ENCODE measurements around the gene RAB3D. TPM values are rescaled to one million over a fixed set of nuclear protein-coding genes. Genes with fewer than 3 reads are reported as not detected.

Gene RAB3D
- total RNA-seq, 1 donor from 2014 or later = 33.6 TPM

DNA sequence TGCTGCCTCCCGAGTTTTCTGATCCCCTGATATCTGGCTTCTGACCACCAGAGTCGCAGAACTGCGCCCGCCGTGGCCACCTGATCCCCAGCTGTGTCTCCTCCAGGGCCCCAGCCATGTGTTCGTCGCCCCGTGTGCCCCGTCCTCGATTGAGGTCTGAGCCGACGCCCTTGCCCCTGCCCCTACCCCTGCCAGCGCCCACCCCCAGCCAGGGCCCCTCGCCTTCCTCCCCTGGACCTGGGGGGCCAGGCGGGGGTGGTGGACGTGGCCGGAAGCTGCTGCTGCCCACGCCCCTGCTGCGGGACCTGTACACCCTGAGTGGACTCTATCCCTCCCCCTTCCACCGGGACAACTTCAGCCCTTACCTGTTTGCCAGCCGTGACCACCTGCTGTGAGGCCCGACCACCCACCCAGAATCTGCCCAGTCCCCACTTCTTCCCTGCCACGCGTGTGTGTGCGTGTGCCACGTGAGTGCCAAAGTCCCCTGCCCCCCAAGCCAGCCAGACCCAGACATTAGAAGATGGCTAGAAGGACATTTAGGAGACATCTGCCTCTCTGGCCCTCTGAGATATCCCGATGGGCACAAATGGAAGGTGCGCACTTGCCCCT, 24.9 kb upstream of the RAB3D start:
- Histone ChIP-seq H3K27ac (no peak overlapping the region), H3K4me3 (no peak overlapping the region), H3K36me3 (peaks cover 48 to 51% of the 10 kb centered on the region in 2 donors), H3K4me1 (no peaks in the 10 kb centered on the region), H3K27me3 (no peaks in the 10 kb centered on the region), H3K9me3 (no peaks in the 10 kb centered on the region)
- TF ChIP-seq, protein P1, sequence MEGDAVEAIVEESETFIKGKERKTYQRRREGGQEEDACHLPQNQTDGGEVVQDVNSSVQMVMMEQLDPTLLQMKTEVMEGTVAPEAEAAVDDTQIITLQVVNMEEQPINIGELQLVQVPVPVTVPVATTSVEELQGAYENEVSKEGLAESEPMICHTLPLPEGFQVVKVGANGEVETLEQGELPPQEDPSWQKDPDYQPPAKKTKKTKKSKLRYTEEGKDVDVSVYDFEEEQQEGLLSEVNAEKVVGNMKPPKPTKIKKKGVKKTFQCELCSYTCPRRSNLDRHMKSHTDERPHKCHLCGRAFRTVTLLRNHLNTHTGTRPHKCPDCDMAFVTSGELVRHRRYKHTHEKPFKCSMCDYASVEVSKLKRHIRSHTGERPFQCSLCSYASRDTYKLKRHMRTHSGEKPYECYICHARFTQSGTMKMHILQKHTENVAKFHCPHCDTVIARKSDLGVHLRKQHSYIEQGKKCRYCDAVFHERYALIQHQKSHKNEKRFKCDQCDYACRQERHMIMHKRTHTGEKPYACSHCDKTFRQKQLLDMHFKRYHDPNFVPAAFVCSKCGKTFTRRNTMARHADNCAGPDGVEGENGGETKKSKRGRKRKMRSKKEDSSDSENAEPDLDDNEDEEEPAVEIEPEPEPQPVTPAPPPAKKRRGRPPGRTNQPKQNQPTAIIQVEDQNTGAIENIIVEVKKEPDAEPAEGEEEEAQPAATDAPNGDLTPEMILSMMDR (IDR thresholded peaks at IDR 0.05) = no peak
- DNase-seq (ENCODE audit: low spot score in 2 of 2) = no peak
- intact Hi-C loops (cut with DNase I) = no loop called here

DNA sequence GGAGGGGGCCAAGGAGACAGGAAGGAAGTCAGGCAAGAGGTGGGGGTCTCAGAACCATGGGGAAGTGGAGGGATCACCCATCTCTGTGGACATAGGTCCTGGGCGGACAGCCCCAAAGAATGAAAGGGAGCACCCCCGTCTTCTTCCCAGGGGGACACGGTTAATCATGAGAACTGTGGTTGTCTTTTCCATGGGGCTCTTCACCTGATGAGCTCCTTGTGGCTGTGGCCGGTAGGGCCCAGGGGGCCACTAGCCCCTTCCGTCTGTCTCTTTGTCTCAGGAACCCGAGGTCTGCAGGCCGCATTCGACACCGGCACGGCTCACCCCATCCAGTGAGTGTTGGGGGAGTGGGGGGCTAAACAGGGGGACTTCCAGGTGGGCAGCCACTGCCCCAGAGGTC, 24.4 kb upstream of the RAB3D start:
- H3K27ac ChIP-seq = no peak overlapping the region
- H3K36me3 ChIP-seq = peaks cover 49 to 52% of the 10 kb centered on the region in 2 donors
- no peaks in the 10 kb centered on the region for H3K27me3 ChIP-seq
- intact Hi-C loops (cut with DNase I) = no loop called here
- H3K4me3 ChIP-seq = no peak overlapping the region
- no peaks in the 10 kb centered on the region for H3K4me1 ChIP-seq
- DNase-seq (ENCODE audit: low spot score in 2 of 2) = no peak
- H3K9me3 ChIP-seq = no peaks in the 10 kb centered on the region
- TF ChIP-seq, protein P1 (IDR thresholded peaks at IDR 0.05) = no peak

DNA sequence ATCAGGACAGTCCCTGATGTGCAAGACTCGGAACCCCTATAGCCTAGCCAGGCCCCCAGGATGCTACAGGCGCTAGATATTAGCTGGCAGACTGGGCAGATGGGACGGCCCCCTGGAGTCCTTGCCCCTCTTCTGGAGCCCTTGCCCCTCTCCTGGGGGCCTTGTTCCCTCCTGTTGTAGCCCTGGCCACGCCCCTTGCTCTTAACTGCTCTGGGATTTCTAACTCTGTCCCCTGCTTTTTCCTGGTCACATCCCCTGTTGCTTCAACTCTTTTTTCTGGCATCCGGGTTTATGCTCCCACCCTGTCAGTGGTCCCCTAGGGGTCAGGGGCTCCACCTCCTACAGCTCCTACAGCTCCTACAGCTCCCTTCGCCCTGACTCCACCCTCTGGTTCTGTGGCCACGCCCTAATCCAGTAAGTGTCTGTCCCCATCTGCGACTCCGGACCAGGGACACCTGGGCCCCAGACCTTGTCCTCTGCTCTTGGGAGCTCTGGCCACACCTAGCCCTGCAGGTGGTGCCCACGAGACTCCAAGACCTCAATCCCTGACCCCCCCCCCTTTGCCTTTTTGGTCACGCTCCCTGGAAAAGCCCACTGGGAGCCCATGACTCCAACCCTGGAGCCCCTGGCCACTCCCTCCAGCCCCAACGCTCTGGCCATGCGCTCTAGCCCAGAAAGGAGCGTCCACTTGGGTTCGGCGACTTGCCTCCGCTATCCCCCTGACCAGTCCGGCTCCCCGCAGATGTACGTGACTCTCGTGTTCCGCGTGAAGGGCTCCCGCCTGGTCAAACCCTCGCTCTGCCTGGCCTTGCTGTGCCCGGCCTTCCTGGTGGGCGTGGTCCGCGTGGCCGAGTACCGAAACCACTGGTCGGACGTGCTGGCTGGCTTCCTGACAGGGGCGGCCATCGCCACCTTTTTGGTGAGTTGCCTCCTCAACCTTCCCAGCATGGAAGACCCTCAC, 22.6 kb upstream of the RAB3D start:
- H3K27me3 ChIP-seq = no peaks in the 10 kb centered on the region
- peaks cover 52 to 54% of the 10 kb centered on the region in 2 donors for H3K36me3 ChIP-seq
- intact Hi-C loops (cut with DNase I) = no loop called here
- no peak for DNase-seq (ENCODE audit: low spot score in 2 of 2)
- H3K9me3 ChIP-seq = no peaks in the 10 kb centered on the region
- H3K4me3 ChIP-seq = no peak overlapping the region
- H3K4me1 ChIP-seq = no peaks in the 10 kb centered on the region
- TF ChIP-seq, protein P1 (IDR thresholded peaks at IDR 0.05) = no peak
- no peak overlapping the region for H3K27ac ChIP-seq

DNA sequence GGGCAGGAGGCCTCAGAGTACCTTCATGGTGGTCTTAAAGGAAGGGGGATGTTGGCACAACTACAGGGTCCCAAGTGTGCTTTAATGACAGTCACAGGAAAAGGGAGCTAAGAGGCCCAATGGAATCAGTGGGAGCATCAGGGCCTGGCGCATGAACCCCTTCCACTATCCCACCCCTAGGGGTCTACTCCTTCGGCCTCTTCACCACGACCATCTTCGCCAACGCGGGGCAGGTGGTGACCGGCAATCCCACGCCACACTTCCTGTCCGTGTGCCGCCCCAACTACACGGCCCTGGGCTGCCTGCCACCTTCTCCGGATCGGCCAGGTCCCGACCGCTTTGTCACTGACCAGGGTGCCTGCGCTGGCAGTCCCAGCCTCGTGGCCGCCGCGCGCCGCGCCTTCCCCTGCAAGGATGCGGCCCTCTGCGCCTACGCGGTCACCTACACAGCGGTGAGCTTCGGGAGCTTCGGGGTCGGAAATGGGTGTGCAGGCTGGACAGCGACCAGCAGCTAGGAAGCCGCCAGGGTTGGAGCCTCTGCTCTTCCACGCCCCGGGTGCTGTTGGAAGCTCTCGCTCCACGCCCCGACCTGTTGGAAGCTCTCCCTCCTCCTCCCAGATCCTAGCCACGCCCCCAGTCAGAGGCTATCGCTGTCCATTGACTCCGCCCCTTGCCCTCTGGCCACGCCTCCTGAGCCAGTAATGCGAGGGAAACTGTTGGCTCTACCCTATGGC, 21.7 kb upstream of the RAB3D start:
- Histone ChIP-seq H3K4me1 (peaks cover 0 to 1% of the 10 kb centered on the region in 2 donors), H3K27ac (no peak overlapping the region), H3K4me3 (no peak overlapping the region), H3K9me3 (no peaks in the 10 kb centered on the region), H3K36me3 (peaks cover 52 to 54% of the 10 kb centered on the region in 2 donors), H3K27me3 (no peaks in the 10 kb centered on the region)
- DNase-seq (ENCODE audit: low spot score in 2 of 2) = no peak
- TF ChIP-seq, protein P1 (IDR thresholded peaks at IDR 0.05) = no peak
- intact Hi-C loops (cut with DNase I) = no loop called here

DNA sequence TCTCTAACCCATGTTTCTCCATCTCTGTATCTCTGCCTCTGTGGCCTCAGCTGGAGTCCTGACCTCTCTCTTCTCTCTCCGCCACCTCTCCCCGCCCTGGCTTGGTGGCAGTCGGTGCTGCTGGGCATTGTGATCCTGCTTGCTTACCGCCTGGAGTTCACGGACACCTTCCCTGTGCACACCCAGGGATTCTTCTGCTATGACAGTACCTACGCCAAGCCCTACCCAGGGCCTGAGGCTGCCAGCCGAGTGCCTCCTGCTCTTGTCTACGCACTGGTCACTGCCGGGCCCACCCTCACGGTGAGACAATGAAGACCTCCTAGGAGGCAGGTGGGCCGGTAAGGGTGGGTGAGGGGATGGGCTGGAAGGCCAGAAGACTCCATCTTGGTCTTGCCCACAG, 20.0 kb upstream of the RAB3D start:
- Histone ChIP-seq H3K4me3 (no peak overlapping the region), H3K27me3 (no peaks in the 10 kb centered on the region), H3K36me3 (peaks cover 41 to 45% of the 10 kb centered on the region in 2 donors), H3K27ac (no peak overlapping the region), H3K4me1 (peaks cover 3 to 10% of the 10 kb centered on the region in 2 donors), H3K9me3 (no peaks in the 10 kb centered on the region)
- intact Hi-C loops (cut with DNase I) = loop anchor here (5.0 kb wide), 1 partner anchor 62 kb away; the partner anchor contains the start of gene TSPAN16
- no peak for DNase-seq (ENCODE audit: low spot score in 2 of 2)
- TF ChIP-seq, protein P1 (IDR thresholded peaks at IDR 0.05) = no peak

Measured in ascending aorta (tissue), 2 donors.